GM12891 (cell line): ENCODE measurements around the gene TBC1D4.
A peak's percentile ranks its signal among the peaks of the same experiment; 100 is the strongest.

ENCODE experiments used
- DNase-seq: peaks from one replicate; pipeline ENCODE4 v3.0.0; 2011; ENCODE audit warnings: low spot score; ENCODE audit not compliant: insufficient read length
- FAIRE-seq: peaks from 2 replicates; lab custom pipeline; 2011; peaks lifted over from hg19 to GRCh38; lab: Jason Lieb, UNC
- PAX5 ChIP-seq: IDR thresholded peaks from 2 replicates; pipeline ENCODE4 v1.6.1; 2011; ENCODE audit warnings: low read length, moderate library complexity, mild to moderate bottlenecking; ENCODE audit not compliant: insufficient read depth, severe bottlenecking
- POLR2A ChIP-seq: IDR thresholded peaks from 2 replicates; pipeline ENCODE4 v1.6.1; 2011; ENCODE audit warnings: low read depth, low read length, control low read depth
- POLR2AphosphoS5 ChIP-seq: IDR thresholded peaks from 2 replicates; pipeline ENCODE4 v1.6.1; 2011; ENCODE audit warnings: low read depth, low read length, control low read depth
- POU2F2 ChIP-seq: IDR thresholded peaks from 2 replicates; pipeline ENCODE4 v1.6.1; 2011; ENCODE audit warnings: low read depth, mild to moderate bottlenecking, control low read depth, low read length, moderate library complexity
- SPI1 ChIP-seq: IDR thresholded peaks from 2 replicates; pipeline ENCODE4 v1.6.1; 2011; ENCODE audit warnings: low read depth, low read length, control low read depth
- TAF1 ChIP-seq: IDR thresholded peaks from 2 replicates; pipeline ENCODE4 v1.6.1; 2011; ENCODE audit warnings: low read depth, low read length, control low read depth

Gene TBC1D4

DNA sequence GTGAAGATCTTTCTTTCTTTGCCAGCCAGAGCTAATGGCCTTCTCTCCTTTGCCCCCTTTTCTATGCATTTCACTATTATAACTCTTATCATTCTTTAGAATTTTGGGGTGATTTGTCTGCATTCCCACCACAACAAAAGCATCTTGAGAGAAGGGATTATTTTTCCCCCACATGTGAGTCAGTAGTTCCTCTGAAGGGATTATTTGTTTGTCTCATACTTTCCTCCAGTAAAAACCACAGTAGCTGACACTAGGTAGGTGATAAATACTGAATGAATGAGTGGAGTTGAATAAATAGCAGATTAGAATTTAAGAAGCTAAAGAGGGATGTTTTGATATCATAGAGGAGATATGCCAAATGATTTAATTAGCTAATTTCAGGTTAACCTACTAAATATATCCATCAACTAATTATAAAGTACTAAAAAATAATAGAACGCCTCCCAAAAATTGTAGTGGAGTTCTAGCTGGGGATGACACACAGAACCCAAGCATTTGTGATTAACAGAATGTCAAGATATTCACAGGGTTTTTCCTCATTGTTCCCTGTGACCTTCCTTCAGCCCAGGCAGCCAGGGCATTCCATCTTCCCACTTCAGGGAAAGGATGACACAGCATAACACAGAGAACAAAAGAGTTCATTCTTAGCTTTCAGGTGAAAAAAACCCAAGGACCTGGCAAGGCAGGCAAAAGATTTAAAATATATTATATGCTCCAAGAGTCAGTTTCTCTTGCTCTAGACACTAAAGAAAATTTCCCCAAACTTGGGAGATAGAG is 3.5 kb upstream of the TBC1D4 start:
- FAIRE-seq (no peak), DNase-seq (no peak)
- TF ChIP-seq TAF1, result no peak
- no peak for TF ChIP-seq SPI1
- TF ChIP-seq POU2F2, result no peak
- TF ChIP-seq PAX5, result no peak
- no peak for TF ChIP-seq POLR2A
- no peak for TF ChIP-seq POLR2AphosphoS5

DNA sequence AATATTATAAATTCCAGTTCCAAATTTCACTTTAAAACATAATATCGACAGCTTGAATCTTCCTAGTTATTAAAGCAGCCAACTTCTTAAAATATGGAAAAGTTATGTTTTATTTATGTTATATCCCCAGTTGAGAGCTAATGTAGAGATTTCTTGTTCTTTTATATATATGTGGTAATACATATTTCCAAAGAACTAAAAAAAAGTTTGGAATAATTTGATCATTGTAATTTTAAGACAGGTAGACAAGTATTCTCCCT is 781 bp upstream of the TBC1D4 start:
- TF ChIP-seq PAX5 (no peak), POLR2A (no peak), POU2F2 (no peak), POLR2AphosphoS5 (no peak), SPI1 (no peak), TAF1 (no peak)
- no peak for FAIRE-seq

DNA sequence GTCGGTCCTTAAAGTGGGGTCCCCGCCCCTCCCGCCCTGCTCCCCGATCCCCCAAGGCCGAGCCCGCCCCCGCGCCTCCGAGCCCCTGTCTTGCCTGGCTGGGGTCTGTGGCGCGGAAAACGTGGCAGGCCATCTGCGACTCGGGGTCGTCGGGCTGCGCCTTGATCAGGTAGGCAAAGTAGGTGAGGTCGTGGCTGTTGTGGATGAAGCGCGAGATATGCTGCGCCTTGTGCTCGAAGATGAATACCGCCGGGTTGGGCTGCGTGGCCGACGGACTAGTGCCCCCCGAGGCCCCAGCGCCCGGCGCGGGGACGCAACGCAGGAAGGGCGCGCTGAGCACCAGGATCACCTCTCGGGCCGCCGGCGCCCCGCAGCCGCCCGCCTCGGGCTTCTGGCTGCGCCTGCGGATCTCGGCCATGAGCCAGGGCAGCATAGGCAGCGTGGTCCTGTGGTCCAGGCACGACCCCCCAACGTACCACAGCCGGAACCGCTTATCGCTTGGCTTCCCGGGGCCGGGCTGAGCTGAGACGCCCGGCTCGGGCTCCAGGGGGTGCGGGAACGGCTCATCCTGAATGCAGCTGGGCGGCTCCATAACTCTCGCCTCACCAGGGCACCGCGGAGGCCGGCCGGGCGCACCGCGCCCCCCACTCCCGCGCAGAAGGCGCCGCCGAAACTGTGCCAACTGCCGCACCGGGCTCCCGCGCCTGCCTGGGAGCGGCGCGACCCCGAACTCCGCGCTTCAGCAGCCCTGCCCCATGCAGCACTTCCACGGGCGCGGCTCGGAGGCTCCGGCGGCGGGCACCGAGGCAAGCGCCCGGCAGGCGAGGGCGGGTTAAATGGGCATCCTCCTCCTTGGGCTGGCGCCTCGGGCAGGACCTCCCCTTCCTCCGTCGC is 546 bp downstream of the TBC1D4 start:
- TF ChIP-seq POU2F2 (no peak), POLR2A (no peak), TAF1 (no peak), POLR2AphosphoS5 (no peak), SPI1 (no peak), PAX5 (no peak)
- DNase-seq (peak; percentile 17), FAIRE-seq (peak; percentile 85)

More for the DNA sequence above, 781 bp upstream of the TBC1D4 start:
- DNase-seq, result no peak

DNA sequence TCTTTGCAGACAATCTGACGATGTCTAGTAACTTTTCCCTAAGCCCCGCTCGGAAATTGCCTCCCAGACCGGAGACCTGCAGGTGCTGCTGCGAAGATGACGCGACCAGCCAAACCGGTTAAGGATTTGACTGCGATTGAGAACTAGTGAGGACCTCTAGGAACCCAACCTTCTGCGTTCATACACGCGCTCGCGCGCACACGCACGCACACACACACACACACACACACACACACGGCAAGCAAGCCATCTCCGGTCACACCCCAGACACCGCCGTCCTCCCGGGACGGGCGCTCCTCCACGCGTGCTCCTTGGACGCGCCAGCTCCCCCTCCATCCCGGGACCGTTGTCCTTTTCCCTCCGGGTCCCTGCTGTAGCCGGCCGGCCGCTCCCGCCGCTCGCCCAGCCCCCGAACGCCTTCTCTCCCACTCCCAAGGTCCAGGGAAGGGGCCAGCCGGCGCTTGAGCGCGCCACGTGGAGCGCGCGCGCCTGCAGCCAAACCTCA is 1.2 kb downstream of the TBC1D4 start:
- FAIRE-seq (peak; percentile 92), DNase-seq (peak; percentile 12)
- no peak for TF ChIP-seq SPI1
- peak; percentile 44 for TF ChIP-seq POLR2A

DNA sequence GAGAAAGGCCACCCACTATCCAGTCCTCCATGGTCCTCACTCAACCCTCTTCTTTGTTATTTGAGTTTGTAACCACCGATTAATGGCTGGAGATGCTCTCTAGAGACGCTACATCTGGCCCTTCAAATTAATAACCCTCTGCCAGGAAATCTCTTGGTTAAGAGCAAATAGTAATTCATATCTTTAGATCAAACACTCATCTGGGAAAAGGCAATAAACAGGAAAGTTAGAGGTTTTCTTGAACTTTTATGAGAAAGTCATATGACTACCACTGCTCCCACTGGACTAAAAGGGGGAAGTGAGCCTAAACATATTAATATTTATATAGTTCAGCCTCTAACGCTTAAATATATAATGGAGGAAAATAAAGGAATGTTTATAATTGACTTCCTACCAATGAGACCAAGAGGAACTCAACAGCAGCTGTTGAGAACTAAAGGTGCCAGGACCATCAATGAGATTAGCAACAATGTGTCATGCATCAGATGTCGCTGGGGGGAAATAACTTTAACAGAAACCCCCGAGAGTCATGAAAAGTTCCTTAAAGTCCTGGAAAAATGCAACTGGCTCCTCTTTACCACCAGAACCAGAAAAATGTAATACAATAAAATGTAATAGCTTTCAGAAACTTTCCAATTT is 2.7 kb downstream of the TBC1D4 start:
- DNase-seq, result no peak
- FAIRE-seq, result no peak
- TF ChIP-seq PAX5 (no peak), POU2F2 (no peak), SPI1 (peak; percentile 35; the same call in 1 of the 2 replicates), POLR2A (no peak), TAF1 (no peak)

DNA sequence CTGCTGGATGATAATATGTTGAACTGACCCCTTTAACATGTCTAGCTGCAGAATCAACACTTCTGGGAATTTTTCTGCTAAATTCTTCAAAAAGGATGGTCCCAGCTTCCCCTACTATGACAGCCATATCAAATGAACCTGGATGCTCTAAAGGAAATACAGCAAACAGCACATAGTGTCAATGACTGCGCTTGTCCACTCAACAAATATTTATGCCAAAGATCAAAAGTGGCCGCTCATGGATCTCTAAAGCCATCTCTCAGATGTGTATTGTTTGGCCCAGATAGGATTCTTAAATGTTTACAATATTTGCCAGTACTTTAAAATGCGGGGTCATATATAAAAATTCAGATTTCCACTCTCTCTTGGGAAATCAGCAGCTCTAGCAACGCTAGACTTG is 3.3 kb downstream of the TBC1D4 start:
- FAIRE-seq (peak; percentile 40), DNase-seq (no peak)
- TF ChIP-seq SPI1 (no peak), TAF1 (no peak), PAX5 (no peak), POU2F2 (no peak), POLR2AphosphoS5 (no peak), POLR2A (no peak)

DNA sequence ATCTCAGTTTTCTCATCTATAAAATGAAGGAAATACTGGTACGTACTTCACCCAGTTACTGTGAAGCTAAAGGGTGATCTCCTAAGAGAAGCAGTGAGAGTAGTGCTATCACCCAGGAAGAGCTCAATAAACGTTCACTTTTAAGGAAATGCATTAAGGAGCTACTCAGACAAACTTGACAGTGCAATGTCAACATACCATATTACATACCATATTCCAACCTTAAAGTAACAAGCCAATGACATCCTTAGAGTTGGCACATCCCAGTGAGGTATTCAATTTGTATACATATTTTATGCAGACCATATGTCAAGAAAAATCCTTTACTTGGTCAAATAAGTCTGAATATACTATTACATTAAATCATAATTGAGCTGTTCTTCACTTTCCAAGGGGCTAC is 7.0 kb downstream of the TBC1D4 start:
- FAIRE-seq (peak; percentile 31), DNase-seq (no peak)
- TF ChIP-seq POLR2AphosphoS5 (no peak), SPI1 (no peak), POLR2A (no peak), PAX5 (no peak), POU2F2 (no peak), TAF1 (no peak)

DNA sequence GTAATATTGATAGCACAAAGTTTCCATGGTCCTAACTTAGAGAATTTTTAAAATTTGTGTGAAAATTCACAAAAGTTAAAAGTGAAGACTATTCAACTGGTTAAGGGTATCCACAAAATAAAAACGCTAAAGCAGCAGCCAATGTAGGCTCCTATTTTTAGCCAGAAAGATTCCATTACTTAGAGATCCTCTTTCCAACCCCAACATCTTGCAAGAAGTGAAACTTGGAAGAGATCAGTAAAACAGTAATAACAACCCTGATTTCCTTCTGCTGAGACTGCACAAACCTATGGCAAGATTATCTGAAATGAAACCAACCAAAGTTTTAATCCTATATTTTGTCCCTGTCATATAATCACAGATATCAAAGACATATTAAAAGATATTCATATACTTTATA is 8.5 kb downstream of the TBC1D4 start:
- TF ChIP-seq POU2F2 (no peak), SPI1 (no peak), TAF1 (no peak)
- FAIRE-seq (no peak), DNase-seq (no peak)

DNA sequence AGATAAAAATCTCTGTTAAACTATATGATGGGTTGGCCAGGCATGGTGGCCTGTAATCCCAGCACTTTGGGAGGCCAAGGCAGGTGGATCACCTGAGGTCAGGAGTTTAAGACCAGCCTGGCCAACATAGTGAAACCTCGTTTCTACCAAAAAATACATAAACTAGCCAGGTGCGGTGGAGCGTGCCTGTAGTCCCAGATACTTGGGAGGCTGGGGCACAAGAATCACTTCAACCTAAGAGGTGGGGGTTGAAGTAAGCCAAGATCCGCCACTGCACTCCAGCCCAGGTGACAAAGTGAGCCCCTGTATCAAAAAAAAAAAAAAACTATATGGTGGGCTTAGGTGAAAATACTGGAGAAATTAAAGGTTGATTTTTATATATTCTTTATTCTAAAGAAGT is 11.3 kb downstream of the TBC1D4 start:
- FAIRE-seq (no peak), DNase-seq (no peak)
- TF ChIP-seq POLR2AphosphoS5 (no peak), POLR2A (no peak), PAX5 (no peak), SPI1 (no peak), POU2F2 (no peak), TAF1 (no peak)
